HEK293 (cell line): ENCODE results near the gene YPEL5.
A peak's percentile ranks its signal among the peaks of the same experiment; 100 is the strongest.

Source experiments
- KLF10 ChIP-seq: fragments of 450-650 bp; IDR thresholded peaks from 2 replicates; pipeline ENCODE4 v1.5.1; 2018; ENCODE audit warnings: missing biosample characterization, mild to moderate bottlenecking, missing genetic modification characterization
- REPIN1 ChIP-seq: fragments of 450-650 bp; formaldehyde crosslinking; IDR thresholded peaks from 2 replicates; pipeline ENCODE4 v1.5.1; 2017; ENCODE audit warnings: missing biosample characterization, missing genetic modification characterization, low read depth
- ZFHX2 ChIP-seq: fragments of 450-650 bp; formaldehyde crosslinking; conservative IDR thresholded peaks from 2 replicates; pipeline ENCODE4 v1.5.1; 2016; ENCODE audit warnings: missing biosample characterization, missing genetic modification characterization
- ZFP69B ChIP-seq: fragments of 450-650 bp; formaldehyde crosslinking; IDR thresholded peaks from 2 replicates; pipeline ENCODE4 v1.5.1; 2016; ENCODE audit warnings: missing biosample characterization, missing genetic modification characterization
- ZNF112 ChIP-seq: fragments of 450-650 bp; formaldehyde crosslinking; IDR thresholded peaks from 2 replicates; pipeline ENCODE4 v1.5.0; 2017; ENCODE audit warnings: missing biosample characterization, missing genetic modification characterization
- ZNF266 ChIP-seq: fragments of 450-650 bp; formaldehyde crosslinking; IDR thresholded peaks from 2 replicates; pipeline ENCODE4 v1.5.1; 2016; ENCODE audit warnings: missing biosample characterization, missing genetic modification characterization, low read depth
- ZNF404 ChIP-seq: fragments of 450-650 bp; formaldehyde crosslinking; IDR thresholded peaks from 2 replicates; pipeline ENCODE4 v1.5.1; 2017; ENCODE audit warnings: missing biosample characterization, missing genetic modification characterization
- ZNF473 ChIP-seq: fragments of 450-650 bp; formaldehyde crosslinking; IDR thresholded peaks from 2 replicates; pipeline ENCODE4 v1.5.1; 2017; ENCODE audit warnings: missing biosample characterization, missing genetic modification characterization
- ZNF518A ChIP-seq: fragments of 450-650 bp; formaldehyde crosslinking; conservative IDR thresholded peaks from 2 replicates; pipeline ENCODE4 v1.5.1; 2016; ENCODE audit warnings: low read depth, missing biosample characterization, missing genetic modification characterization
- ZNF585B ChIP-seq: fragments of 450-650 bp; formaldehyde crosslinking; IDR thresholded peaks from 2 replicates; pipeline ENCODE4 v1.5.1; 2016; ENCODE audit warnings: missing biosample characterization, missing genetic modification characterization
- ZNF629 ChIP-seq: fragments of 450-650 bp; formaldehyde crosslinking; IDR thresholded peaks from 2 replicates; pipeline ENCODE4 v1.5.1; 2017; ENCODE audit warnings: missing biosample characterization, missing genetic modification characterization
- ZNF677 ChIP-seq: fragments of 450-650 bp; IDR thresholded peaks from 2 replicates; pipeline ENCODE4 v1.5.0; 2018; ENCODE audit warnings: missing biosample characterization, mild to moderate bottlenecking, missing genetic modification characterization, moderate library complexity
- ZNF704 ChIP-seq: fragments of 450-650 bp; formaldehyde crosslinking; IDR thresholded peaks from 2 replicates; pipeline ENCODE4 v1.5.1; 2016; ENCODE audit warnings: missing biosample characterization, missing genetic modification characterization
- ZNF768 ChIP-seq: fragments of 450-650 bp; formaldehyde crosslinking; IDR thresholded peaks from 2 replicates; pipeline ENCODE4 v1.5.1; 2018; ENCODE audit warnings: missing biosample characterization, mild to moderate bottlenecking, missing genetic modification characterization
- ZNF777 ChIP-seq: fragments of 450-650 bp; formaldehyde crosslinking; IDR thresholded peaks from 2 replicates; pipeline ENCODE4 v1.5.1; 2017; ENCODE audit warnings: missing biosample characterization, missing genetic modification characterization, borderline replicate concordance
- ZNF837 ChIP-seq: fragments of 450-650 bp; formaldehyde crosslinking; IDR thresholded peaks from 2 replicates; pipeline ENCODE4 v1.5.1; 2016; ENCODE audit warnings: missing biosample characterization, missing genetic modification characterization
- ZXDB ChIP-seq: fragments of 450-650 bp; formaldehyde crosslinking; IDR thresholded peaks from 2 replicates; pipeline ENCODE4 v1.5.1; 2016; ENCODE audit warnings: missing biosample characterization, missing genetic modification characterization
- TF ChIP-seq, protein P1 (sequence below): fragments of 450-650 bp; formaldehyde crosslinking; IDR thresholded peaks from 2 replicates; pipeline ENCODE4 v1.5.1; 2016; ENCODE audit warnings: missing biosample characterization, missing genetic modification characterization
- TF ChIP-seq, protein P2 (sequence below): fragments of 450-650 bp; formaldehyde crosslinking; IDR thresholded peaks from 2 replicates; pipeline ENCODE4 v1.5.1; 2016; ENCODE audit warnings: missing biosample characterization, missing genetic modification characterization, borderline replicate concordance
- TF ChIP-seq, protein P3 (sequence below): fragments of 450-650 bp; formaldehyde crosslinking; IDR thresholded peaks from 2 replicates; pipeline ENCODE4 v1.5.1; 2016; ENCODE audit warnings: missing biosample characterization, missing genetic modification characterization

Gene YPEL5

GRCh38 chr2:30146337-30147195 lies at the start of gene YPEL5 (continued):
- no peak for TF ChIP-seq ZNF585B (tag by site-specific recombination)
- no peak for TF ChIP-seq ZNF677
- TF ChIP-seq ZNF404 = no peak
- TF ChIP-seq ZXDB (tag by site-specific recombination) = 0 out of 2 replicates have a peak, but pooled peaks have one; percentile 14
- no peak for TF ChIP-seq ZNF112 (tag by site-specific recombination)
- TF ChIP-seq REPIN1 = no peak
- no peak for TF ChIP-seq ZNF266
- TF ChIP-seq, protein P1, sequence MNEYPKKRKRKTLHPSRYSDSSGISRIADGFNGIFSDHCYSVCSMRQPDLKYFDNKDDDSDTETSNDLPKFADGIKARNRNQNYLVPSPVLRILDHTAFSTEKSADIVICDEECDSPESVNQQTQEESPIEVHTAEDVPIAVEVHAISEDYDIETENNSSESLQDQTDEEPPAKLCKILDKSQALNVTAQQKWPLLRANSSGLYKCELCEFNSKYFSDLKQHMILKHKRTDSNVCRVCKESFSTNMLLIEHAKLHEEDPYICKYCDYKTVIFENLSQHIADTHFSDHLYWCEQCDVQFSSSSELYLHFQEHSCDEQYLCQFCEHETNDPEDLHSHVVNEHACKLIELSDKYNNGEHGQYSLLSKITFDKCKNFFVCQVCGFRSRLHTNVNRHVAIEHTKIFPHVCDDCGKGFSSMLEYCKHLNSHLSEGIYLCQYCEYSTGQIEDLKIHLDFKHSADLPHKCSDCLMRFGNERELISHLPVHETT = no peak
- no peak for TF ChIP-seq ZNF704 (tag by site-specific recombination)
- peak; percentile 83 for TF ChIP-seq ZNF629
- TF ChIP-seq, protein P2, sequence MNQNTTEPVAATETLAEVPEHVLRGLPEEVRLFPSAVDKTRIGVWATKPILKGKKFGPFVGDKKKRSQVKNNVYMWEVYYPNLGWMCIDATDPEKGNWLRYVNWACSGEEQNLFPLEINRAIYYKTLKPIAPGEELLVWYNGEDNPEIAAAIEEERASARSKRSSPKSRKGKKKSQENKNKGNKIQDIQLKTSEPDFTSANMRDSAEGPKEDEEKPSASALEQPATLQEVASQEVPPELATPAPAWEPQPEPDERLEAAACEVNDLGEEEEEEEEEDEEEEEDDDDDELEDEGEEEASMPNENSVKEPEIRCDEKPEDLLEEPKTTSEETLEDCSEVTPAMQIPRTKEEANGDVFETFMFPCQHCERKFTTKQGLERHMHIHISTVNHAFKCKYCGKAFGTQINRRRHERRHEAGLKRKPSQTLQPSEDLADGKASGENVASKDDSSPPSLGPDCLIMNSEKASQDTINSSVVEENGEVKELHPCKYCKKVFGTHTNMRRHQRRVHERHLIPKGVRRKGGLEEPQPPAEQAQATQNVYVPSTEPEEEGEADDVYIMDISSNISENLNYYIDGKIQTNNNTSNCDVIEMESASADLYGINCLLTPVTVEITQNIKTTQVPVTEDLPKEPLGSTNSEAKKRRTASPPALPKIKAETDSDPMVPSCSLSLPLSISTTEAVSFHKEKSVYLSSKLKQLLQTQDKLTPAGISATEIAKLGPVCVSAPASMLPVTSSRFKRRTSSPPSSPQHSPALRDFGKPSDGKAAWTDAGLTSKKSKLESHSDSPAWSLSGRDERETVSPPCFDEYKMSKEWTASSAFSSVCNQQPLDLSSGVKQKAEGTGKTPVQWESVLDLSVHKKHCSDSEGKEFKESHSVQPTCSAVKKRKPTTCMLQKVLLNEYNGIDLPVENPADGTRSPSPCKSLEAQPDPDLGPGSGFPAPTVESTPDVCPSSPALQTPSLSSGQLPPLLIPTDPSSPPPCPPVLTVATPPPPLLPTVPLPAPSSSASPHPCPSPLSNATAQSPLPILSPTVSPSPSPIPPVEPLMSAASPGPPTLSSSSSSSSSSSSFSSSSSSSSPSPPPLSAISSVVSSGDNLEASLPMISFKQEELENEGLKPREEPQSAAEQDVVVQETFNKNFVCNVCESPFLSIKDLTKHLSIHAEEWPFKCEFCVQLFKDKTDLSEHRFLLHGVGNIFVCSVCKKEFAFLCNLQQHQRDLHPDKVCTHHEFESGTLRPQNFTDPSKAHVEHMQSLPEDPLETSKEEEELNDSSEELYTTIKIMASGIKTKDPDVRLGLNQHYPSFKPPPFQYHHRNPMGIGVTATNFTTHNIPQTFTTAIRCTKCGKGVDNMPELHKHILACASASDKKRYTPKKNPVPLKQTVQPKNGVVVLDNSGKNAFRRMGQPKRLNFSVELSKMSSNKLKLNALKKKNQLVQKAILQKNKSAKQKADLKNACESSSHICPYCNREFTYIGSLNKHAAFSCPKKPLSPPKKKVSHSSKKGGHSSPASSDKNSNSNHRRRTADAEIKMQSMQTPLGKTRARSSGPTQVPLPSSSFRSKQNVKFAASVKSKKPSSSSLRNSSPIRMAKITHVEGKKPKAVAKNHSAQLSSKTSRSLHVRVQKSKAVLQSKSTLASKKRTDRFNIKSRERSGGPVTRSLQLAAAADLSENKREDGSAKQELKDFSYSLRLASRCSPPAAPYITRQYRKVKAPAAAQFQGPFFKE (tag by site-specific recombination) = no peak
- no peak for TF ChIP-seq ZNF768 (tag by site-specific recombination)
- peak; percentile 95 for TF ChIP-seq KLF10 (tag by site-specific recombination)
- TF ChIP-seq ZNF837 = no peak
- TF ChIP-seq ZFP69B (tag by site-specific recombination) = peak; percentile 73; the same call in 1 of the 2 replicates
- no peak for TF ChIP-seq ZNF473 (tag by site-specific recombination)
- TF ChIP-seq, protein P3, sequence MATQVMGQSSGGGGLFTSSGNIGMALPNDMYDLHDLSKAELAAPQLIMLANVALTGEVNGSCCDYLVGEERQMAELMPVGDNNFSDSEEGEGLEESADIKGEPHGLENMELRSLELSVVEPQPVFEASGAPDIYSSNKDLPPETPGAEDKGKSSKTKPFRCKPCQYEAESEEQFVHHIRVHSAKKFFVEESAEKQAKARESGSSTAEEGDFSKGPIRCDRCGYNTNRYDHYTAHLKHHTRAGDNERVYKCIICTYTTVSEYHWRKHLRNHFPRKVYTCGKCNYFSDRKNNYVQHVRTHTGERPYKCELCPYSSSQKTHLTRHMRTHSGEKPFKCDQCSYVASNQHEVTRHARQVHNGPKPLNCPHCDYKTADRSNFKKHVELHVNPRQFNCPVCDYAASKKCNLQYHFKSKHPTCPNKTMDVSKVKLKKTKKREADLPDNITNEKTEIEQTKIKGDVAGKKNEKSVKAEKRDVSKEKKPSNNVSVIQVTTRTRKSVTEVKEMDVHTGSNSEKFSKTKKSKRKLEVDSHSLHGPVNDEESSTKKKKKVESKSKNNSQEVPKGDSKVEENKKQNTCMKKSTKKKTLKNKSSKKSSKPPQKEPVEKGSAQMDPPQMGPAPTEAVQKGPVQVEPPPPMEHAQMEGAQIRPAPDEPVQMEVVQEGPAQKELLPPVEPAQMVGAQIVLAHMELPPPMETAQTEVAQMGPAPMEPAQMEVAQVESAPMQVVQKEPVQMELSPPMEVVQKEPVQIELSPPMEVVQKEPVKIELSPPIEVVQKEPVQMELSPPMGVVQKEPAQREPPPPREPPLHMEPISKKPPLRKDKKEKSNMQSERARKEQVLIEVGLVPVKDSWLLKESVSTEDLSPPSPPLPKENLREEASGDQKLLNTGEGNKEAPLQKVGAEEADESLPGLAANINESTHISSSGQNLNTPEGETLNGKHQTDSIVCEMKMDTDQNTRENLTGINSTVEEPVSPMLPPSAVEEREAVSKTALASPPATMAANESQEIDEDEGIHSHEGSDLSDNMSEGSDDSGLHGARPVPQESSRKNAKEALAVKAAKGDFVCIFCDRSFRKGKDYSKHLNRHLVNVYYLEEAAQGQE (tag by site-specific recombination) = no peak
- no peak for TF ChIP-seq ZFHX2
- TF ChIP-seq ZNF518A = no peak
- TF ChIP-seq ZNF777 (tag by site-specific recombination) = no peak
